NCI-H1436 (cell line): Measurements from ENCODE around the gene PTPN2.

Experiments
- DNase-seq: peaks from one replicate; lab custom pipeline; 2025; lab: John Stamatoyannopoulos, UW

PTPN2 gene

GRCh38 chr18:12745095-12745795 lies 138.8 kb downstream of the PTPN2 start:
- peak; percentile 28 for DNase-seq

- DNase-seq = peak; percentile 27
These were observed 139.9 kb downstream of the PTPN2 start for GRCh38 chr18:12744103-12744502.

GRCh38 chr18:12742453-12742852 lies 141.6 kb downstream of the PTPN2 start:
- no peak for DNase-seq
